Cardiac muscle cell (in vitro differentiated cells and primary cell): ENCODE measurements around the gene TMEM37. TPM values are rescaled to one million over a fixed set of nuclear protein-coding genes. Genes with fewer than 3 reads are reported as not detected.

ENCODE experiments used
- DNase-seq, 2 donors: peaks; one replicate each; pipeline versions ENCODE4 v3.0.0 to v3.0.0-alpha.2; 2010 to 2017; ENCODE audit warnings: low read depth in 1 of 2, low spot score in 1 of 2
- H3K27ac ChIP-seq: fragments of 200-600 bp; sonication (generic); 2 replicates; pipeline ENCODE4 v1.5.1; 2016
- H3K27me3 ChIP-seq: fragments of 200-600 bp; sonication (generic); 2 replicates; pipeline ENCODE4 v1.6.0; 2016; ENCODE audit warnings: control low read depth
- H3K36me3 ChIP-seq: fragments of 200-600 bp; sonication (generic); 2 replicates; pipeline ENCODE4 v1.5.1; 2016; ENCODE audit warnings: control low read depth
- H3K4me1 ChIP-seq: fragments of 200-600 bp; sonication (generic); 2 replicates; pipeline ENCODE4 v1.8.1; 2017; ENCODE audit warnings: low read depth, mild to moderate bottlenecking, mixed run types
- H3K4me3 ChIP-seq: fragments of 200-600 bp; sonication (generic); 2 replicates; pipeline ENCODE4 v1.5.1; 2016; ENCODE audit warnings: mild to moderate bottlenecking
- H3K9me3 ChIP-seq: fragments of 200-600 bp; sonication (generic); 2 replicates; pipeline ENCODE4 v1.5.1; 2017; ENCODE audit warnings: low read depth, mild to moderate bottlenecking, control low read depth
- polyA plus RNA-seq: library from polyadenylated mRNA; unstranded; fragments of >200 nt; fragmentation: Nextera tagmentation; extraction: Ambion mirVana; gene quantifications from 2 replicates; pipeline ENCODE4 v1.2.1, GENCODE V29; 2016
- total RNA-seq: library from RNA; depleted of rRNA; stranded (reverse); fragments of >200 nt; gene quantifications from 2 replicates; pipeline ENCODE4 v1.2.3, GENCODE V29; 2016
- TF ChIP-seq, protein P1 (sequence below): IDR thresholded peaks from 2 replicates; pipeline ENCODE4 v1.5.1; 2012; ENCODE audit warnings: low read depth, mild to moderate bottlenecking, low read length

Gene TMEM37, protein sequence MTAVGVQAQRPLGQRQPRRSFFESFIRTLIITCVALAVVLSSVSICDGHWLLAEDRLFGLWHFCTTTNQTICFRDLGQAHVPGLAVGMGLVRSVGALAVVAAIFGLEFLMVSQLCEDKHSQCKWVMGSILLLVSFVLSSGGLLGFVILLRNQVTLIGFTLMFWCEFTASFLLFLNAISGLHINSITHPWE
- total RNA-seq (1.5 and 4.3 TPM in 2 replicates), polyA plus RNA-seq (2.1 and 7.6 TPM in 2 replicates)

DNA sequence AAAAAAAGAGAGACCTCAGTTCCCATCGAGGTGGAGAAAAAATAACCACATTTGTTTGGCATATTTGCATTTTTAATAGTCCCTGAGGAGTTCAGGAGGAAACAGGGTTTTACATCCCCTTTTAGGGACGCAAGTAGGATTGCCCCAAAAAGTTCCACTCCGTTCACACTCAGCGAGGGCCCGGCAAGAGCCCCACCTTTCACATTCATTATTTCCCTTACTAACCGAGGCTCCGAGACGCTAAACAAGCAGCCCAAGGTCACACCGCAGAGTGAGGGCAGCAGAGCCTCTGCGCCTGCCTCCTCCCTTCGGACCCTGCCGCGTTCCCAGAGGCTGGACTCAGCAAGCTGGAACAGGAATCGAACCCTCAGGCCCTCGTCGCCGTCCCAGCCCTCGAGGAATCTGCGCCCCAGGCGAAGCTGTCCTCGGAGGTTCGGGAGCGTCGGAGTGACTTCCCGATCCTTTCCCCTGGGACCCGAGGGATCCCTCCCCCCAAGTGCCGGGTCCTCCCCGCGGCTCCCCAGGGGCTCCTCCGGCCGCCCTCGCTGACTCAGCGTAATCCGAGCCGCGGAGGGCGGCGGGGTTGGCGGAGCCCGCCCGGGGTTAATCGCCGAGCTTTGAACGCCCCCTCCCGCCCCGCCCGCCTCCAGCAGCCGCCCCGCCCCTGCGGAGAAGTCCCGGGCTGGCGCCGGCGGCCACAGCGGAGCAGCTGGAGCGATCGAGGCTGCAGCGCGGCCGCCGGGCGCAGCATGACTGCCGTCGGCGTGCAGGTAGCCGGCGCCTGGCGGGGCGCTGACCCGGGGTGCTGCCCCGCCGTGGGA lies at the start of gene TMEM37:
TMEM37 (plus strand) TSS at position 700 of the 821 bp plus-strand sequence; CDS start at position 750, 50 bp downstream.
- Histone ChIP-seq H3K4me1 (peaks cover 25% of the 10 kb centered on the region), H3K27ac (peak within 1 kb of the TSS; percentile 11), H3K9me3 (no peaks in the 10 kb centered on the region), H3K4me3 (peak within 1 kb of the TSS; percentile 33), H3K36me3 (no peaks in the 10 kb centered on the region), H3K27me3 (no peaks in the 10 kb centered on the region)
- DNase-seq = peak; percentile 91
- TF ChIP-seq, protein P1, sequence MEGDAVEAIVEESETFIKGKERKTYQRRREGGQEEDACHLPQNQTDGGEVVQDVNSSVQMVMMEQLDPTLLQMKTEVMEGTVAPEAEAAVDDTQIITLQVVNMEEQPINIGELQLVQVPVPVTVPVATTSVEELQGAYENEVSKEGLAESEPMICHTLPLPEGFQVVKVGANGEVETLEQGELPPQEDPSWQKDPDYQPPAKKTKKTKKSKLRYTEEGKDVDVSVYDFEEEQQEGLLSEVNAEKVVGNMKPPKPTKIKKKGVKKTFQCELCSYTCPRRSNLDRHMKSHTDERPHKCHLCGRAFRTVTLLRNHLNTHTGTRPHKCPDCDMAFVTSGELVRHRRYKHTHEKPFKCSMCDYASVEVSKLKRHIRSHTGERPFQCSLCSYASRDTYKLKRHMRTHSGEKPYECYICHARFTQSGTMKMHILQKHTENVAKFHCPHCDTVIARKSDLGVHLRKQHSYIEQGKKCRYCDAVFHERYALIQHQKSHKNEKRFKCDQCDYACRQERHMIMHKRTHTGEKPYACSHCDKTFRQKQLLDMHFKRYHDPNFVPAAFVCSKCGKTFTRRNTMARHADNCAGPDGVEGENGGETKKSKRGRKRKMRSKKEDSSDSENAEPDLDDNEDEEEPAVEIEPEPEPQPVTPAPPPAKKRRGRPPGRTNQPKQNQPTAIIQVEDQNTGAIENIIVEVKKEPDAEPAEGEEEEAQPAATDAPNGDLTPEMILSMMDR = no peak

DNA sequence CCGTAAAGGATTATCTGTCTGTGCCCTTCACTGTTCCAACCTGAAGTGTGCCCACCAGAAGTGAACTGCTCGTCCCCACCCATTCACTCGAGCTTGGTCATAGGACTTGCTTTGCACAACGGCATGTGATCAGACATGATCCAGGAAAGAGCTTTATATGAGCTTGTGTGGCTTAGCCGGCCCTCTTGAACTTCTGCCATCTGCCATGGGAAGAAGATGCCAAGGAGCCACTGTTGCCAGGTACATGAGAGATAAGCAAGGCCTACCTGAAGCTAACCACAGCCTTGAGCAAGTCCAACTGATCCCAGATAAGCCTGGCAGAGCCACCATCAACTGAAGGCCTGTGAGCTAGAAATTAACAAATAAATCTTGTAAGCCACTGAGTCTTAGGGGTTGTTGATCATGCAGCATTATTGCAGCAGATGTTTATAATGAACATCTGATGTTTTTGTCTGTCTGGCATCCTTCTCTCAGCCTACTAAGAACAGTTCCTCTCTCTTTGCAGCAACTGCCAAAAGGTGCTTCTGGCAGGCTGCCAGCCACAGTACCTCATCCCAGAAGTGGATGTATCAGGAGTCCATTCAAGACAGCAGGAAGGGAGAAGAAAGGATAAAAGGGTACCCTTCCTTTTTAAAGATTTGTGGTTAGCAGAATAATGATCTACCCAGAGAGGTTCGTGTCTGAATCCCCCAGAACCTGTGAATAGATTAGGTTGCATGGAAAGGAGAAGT lies 48.1 kb upstream of the TMEM37 start:
- Histone ChIP-seq H3K4me1 (no peaks in the 10 kb centered on the region), H3K36me3 (no peaks in the 10 kb centered on the region), H3K4me3 (no peak overlapping the region), H3K27me3 (no peaks in the 10 kb centered on the region), H3K27ac (no peak overlapping the region), H3K9me3 (no peaks in the 10 kb centered on the region)
- peak in 1 of 2 donors; percentile 15 for DNase-seq
- TF ChIP-seq, protein P1 = no peak

DNA sequence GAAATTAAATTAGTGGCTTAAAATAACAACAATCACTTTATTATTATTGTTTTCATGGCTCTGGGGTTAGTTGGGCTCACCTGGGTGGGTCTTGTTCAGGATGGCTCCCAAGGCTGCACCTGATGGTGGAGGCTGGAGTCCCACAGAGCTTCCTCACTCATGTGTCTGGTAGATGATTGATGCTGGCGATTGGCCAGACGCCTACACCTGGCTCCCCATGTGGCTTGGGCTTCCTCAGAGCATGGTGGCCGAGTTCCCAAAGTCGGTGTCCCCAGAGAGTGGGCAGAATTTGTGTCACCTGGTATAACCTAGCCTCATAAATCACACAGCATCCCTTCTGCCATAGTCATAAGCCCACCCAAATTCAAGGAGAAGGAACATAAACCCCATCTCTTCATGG lies 46.7 kb upstream of the TMEM37 start:
- Histone ChIP-seq H3K27ac (no peak overlapping the region), H3K4me3 (no peak overlapping the region), H3K9me3 (no peaks in the 10 kb centered on the region), H3K36me3 (no peaks in the 10 kb centered on the region), H3K4me1 (no peaks in the 10 kb centered on the region), H3K27me3 (no peaks in the 10 kb centered on the region)
- TF ChIP-seq, protein P1 = no peak
- DNase-seq = no peak

DNA sequence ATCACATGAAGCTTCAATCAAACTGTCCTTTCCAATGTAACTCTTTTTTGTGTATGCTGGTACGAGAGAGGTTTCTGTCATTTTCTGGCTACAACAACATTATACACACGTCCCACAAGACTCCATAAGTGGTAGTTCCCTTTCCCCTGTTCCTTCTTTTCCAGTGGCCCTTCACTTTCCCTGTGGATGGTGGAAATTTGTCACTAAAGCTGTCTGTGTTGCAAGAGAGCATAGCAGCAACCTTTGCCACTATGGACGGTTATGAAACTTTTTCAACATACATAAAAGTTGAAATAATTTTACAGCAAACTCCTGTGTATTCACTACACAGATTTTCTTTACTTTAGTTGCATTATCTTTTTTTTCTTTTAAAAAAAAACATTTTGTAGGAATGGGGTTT lies 46.2 kb upstream of the TMEM37 start:
- Histone ChIP-seq H3K4me1 (no peaks in the 10 kb centered on the region), H3K36me3 (no peaks in the 10 kb centered on the region), H3K27me3 (no peaks in the 10 kb centered on the region), H3K27ac (no peak overlapping the region), H3K9me3 (no peaks in the 10 kb centered on the region), H3K4me3 (no peak overlapping the region)
- TF ChIP-seq, protein P1 = no peak
- no peak for DNase-seq

DNA sequence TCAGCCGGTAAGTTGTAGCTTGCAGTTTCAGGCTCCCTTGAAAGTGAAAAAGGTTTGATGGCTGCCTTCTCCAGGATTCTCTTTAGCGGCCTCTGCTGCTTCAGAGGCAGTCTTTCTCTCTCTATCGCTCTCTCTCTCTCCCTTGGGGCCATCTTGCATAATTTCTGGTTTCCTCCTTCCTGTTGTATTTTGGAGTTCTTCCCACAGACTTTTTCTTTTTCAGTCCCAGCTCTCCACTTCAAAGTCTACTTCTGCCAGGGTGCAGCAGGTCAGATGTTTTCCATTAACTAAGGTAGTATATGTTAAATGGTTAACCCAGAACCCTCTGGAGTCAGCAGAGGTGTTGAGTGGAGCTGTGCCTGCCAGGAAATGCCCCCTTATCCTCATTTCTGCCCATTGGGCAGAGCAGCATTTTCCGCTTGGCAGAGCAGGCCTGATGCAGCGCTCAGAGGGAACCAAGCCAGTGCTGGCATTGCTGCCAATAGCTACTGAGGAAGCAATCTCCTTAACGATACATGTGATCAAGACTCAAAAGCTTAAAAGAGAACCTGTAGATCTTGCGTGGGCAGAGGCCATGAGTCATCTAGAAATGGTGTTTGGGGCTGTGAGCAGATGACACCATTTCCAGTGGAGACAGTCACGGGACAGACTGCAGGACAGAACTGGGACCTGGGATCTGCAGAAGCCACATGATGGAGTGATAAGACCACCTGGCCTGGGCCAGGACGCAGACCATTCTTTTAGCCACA lies 44.1 kb upstream of the TMEM37 start:
- Histone ChIP-seq H3K4me3 (no peak overlapping the region), H3K9me3 (no peaks in the 10 kb centered on the region), H3K27ac (no peak overlapping the region), H3K4me1 (no peaks in the 10 kb centered on the region), H3K36me3 (no peaks in the 10 kb centered on the region), H3K27me3 (no peaks in the 10 kb centered on the region)
- DNase-seq = peak in 1 of 2 donors; percentile 94
- TF ChIP-seq, protein P1 = peak; percentile 56
